ENCODE measurements around the gene BEX1.
A peak's percentile ranks its signal among the peaks of the same experiment; 100 is the strongest.
"Not testable (repeated sequence)": the region's sequence is repeated elsewhere in the genome, so short reads cannot be mapped to it uniquely, and the experiment has no call there.

Gene BEX1

GRCh38 chrX:103063918-103064434 is at the start of gene BEX1:
Gene BEX1 (minus strand): TSS chrX:103064171. CDS start chrX:103063274, 897 bp downstream.
- DNase-seq: peak in 1 of 2 donors; percentile 12

- DNase-seq: not testable (repeated sequence)
Measured at GRCh38 chrX:103109497-103109896, 45.5 kb upstream of the BEX1 start.

DNA sequence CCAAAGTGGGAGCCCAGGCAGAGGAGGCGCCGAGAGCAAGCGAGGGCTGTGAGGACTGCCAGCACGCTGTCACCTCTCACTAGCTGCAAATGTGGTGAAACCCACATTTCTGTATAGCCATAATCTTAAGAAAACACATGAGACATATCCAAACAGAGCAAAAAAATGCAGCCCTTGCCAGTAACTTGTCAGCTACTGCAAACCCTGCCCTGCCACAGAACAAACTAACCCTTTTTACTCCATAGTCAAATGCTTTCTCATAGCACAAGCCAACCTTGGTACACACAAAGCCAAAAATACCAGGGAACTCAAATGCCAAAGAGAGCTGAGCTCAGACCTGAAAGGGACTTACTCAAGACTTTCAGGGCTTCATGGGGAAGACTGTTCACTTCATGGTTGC is 43.9 kb upstream of the BEX1 start:
- no peak for DNase-seq

- not testable (repeated sequence) for DNase-seq
Measured at GRCh38 chrX:103107227-103107737, 43.3 kb upstream of the BEX1 start.

DNA sequence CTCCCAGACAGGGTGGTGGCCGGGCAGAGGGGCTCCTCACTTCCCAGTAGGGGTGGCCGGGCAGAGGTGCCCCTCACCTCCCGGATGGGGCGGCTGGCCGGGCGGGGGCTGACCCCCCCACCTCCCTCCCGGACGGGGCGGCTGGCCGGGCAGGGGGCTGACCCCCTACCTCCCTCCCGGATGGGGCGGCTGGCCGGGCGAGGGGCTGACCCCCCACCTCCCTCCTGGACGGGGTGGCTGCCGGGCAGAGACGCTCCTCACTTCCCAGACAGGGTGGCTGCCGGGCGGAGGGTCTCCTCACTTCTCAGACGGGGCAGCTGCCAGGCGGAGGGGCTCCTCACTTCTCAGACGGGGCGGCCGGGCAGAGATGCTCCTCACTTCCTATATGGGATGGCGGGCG is 40.4 kb upstream of the BEX1 start:
- DNase-seq: not testable (repeated sequence)

- not testable (repeated sequence) for DNase-seq
Measured at GRCh38 chrX:103103866-103104265, 39.9 kb upstream of the BEX1 start.

GRCh38 chrX:103101299-103102042 is 37.5 kb upstream of the BEX1 start:
- DNase-seq: no peak

- DNase-seq: no peak
Measured at GRCh38 chrX:103100484-103100883, 36.5 kb upstream of the BEX1 start.

- DNase-seq: no peak
Measured at GRCh38 chrX:103099691-103100090, 35.7 kb upstream of the BEX1 start.

GRCh38 chrX:103098488-103098887 is 34.5 kb upstream of the BEX1 start:
- no peak for DNase-seq

- DNase-seq: no peak
Measured at GRCh38 chrX:103092942-103093341, 29.0 kb upstream of the BEX1 start, which contains the start of gene NXF3. Gene NXF3 (minus strand): TSS chrX:103093143. CDS start chrX:103093023, 120 bp downstream.

DNA sequence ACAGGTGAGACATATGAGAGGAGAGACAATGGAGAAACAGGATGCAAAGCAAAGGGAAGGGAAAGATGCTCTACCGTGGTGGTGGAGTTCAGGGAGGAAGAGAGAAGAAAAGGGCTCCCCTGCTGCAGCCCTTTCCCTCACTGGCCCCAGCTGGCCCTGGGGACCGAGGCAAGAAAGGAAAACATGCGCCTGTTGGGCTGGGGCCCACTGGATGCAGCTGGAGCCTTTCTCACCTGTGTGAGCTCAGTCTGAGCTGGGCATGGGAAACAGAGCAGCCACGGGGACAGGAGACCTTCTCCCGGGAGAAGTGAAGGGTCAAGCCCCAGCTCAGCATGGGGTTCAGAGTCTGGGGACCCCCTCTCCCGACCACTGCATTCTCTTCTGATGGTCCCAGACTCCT is 17.1 kb upstream of the BEX1 start:
- DNase-seq: no peak

- DNase-seq: no peak
Measured at GRCh38 chrX:103073467-103073866, 9.5 kb upstream of the BEX1 start.

DNA sequence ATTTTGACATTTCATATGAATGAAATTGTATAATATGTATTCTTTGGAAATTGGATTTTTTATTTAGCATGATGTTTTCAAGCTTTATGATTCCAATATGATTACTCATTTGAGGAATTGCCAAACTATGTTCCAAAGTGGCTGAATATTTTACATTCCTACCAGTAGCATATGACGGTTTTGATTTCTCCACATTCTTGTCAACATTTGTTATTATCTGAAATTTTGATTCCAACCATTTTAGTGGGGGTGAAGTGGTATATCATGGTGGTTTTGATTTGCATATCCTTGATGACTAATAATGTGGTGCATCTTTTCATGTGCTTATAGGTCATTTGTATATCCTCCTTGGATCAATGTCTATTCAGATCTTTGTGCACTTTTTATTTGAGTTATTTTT is 2.6 kb upstream of the BEX1 start:
- no peak for DNase-seq

- no peak for DNase-seq
Measured at GRCh38 chrX:103063191-103063845, 653 bp downstream of the BEX1 start.

- no peak for DNase-seq
Measured at GRCh38 chrX:103061486-103061885, 2.5 kb downstream of the BEX1 start.

DNA sequence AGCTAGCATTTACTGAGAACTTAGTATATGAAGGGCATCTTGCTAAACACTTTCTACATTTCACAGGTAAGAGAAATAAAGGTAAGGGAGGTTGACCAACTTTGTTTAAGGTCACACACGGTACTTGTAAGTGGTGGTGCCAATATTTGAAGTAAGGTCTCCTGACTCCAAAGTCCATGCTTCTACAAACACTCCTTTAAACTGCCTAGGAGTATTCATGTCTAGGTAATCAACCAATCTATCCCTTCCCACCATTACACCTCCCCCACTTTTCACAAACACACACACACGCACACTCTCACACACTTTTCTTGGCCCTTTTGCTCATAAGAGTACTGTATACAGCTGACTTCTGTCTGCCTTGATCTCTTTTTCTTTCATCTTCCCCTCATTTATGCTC is 7.1 kb downstream of the BEX1 start:
- DNase-seq: no peak

GRCh38 chrX:103052625-103053024 is 11.3 kb downstream of the BEX1 start:
- no peak for DNase-seq

- no peak for DNase-seq
Measured at GRCh38 chrX:103051260-103051789, 12.6 kb downstream of the BEX1 start.

- not testable (repeated sequence) for DNase-seq
Measured at GRCh38 chrX:103033371-103033770, 30.6 kb downstream of the BEX1 start.

DNA sequence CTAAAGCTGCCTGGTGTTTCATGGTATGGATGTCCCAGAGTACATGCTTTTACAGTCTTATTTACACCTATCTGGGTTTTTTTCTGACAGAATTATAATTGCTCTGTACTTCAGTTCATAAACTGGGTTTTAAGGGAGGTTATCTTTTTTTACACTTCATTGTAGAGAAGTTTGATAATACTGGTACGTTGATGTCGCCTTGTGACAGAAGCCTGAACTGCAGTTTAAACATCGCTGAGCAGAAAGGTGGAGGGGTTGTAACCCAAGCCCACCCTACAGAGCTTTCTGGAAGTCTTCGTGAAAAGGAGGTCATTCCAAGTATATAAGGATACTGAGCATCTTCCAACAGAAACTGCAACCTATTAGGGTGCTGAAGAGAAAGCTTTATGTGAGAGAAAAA is 46.4 kb downstream of the BEX1 start:
- no peak for DNase-seq

DNA sequence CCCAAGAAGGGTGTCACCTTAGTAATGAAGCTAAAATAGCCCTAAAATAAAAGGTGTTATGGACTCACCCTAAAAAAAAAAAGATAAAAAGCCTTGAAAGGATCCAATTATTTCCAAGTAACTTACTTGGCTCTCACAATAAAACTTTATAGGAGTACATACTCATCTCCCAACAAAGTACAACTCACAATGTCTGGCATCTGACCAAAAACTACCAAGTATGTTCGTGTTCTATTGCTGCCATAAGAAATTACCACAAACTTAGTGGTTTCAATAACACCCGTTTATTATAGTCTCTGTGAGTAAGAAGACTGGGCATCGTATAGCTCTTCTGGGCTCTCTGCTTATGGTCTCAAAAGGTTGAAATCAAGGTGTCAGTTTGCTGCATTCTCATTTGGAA is 51.0 kb downstream of the BEX1 start:
- no peak for DNase-seq
